HG02763 (cell line): ENCODE measurements around the gene FHIT.

ENCODE experiments used
- ATAC-seq: cut with Tn5 transposase; IDR thresholded peaks from one replicate; pipeline ENCODE4 v1.9.1; 2021; ENCODE audit warnings: mild to moderate bottlenecking, moderate library complexity; ENCODE audit not compliant: unreplicated experiment

FHIT gene

GRCh38 chr3:60388731-60389130 is 862.5 kb downstream of the FHIT start:
- no peak for ATAC-seq

- ATAC-seq, result no peak
Observed at GRCh38 chr3:60386306-60386705, 864.9 kb downstream of the FHIT start.

- ATAC-seq, result no peak
Observed at GRCh38 chr3:60384341-60384740, 866.9 kb downstream of the FHIT start.

- ATAC-seq, result no peak
Observed at GRCh38 chr3:60383345-60383744, 867.9 kb downstream of the FHIT start.

GRCh38 chr3:60366486-60366885 is 884.8 kb downstream of the FHIT start:
- no peak for ATAC-seq

- no peak for ATAC-seq
Observed at GRCh38 chr3:60365360-60365759, 885.9 kb downstream of the FHIT start.

- ATAC-seq, result no peak
Observed at GRCh38 chr3:60364475-60364874, 886.8 kb downstream of the FHIT start.

GRCh38 chr3:60363817-60364216 is 887.4 kb downstream of the FHIT start:
- ATAC-seq, result no peak

- no peak for ATAC-seq
Observed at GRCh38 chr3:60355825-60356224, 895.4 kb downstream of the FHIT start.

GRCh38 chr3:60351481-60351880 is 899.8 kb downstream of the FHIT start:
- ATAC-seq, result no peak

GRCh38 chr3:60344340-60344739 is 906.9 kb downstream of the FHIT start:
- no peak for ATAC-seq

- no peak for ATAC-seq
Observed at GRCh38 chr3:60343831-60344230, 907.4 kb downstream of the FHIT start.

GRCh38 chr3:60339304-60339703 is 911.9 kb downstream of the FHIT start:
- no peak for ATAC-seq

- ATAC-seq, result no peak
Observed at GRCh38 chr3:60337421-60337820, 913.8 kb downstream of the FHIT start.

- no peak for ATAC-seq
Observed at GRCh38 chr3:60336061-60336460, 915.2 kb downstream of the FHIT start.

GRCh38 chr3:60333710-60334109 is 917.5 kb downstream of the FHIT start:
- ATAC-seq, result no peak

- ATAC-seq, result no peak
Observed at GRCh38 chr3:60330107-60330506, 921.1 kb downstream of the FHIT start.

- no peak for ATAC-seq
Observed at GRCh38 chr3:60325610-60326170, 925.6 kb downstream of the FHIT start.

GRCh38 chr3:60323651-60324050 is 927.6 kb downstream of the FHIT start:
- no peak for ATAC-seq

GRCh38 chr3:60323180-60323579 is 928.1 kb downstream of the FHIT start:
- no peak for ATAC-seq

GRCh38 chr3:60322298-60322856 is 928.9 kb downstream of the FHIT start:
- no peak for ATAC-seq

GRCh38 chr3:60319179-60319858 is 931.9 kb downstream of the FHIT start:
- ATAC-seq, result no peak
